ENCODE data around the gene STEEP1. TPM values are rescaled to one million over a fixed set of nuclear protein-coding genes. Genes with fewer than 3 reads are reported as not detected.

The STEEP1 gene
- total RNA-seq, result 10 to 100 TPM; 19.6 to 20.7 TPM

GRCh38 chrX:119565107-119565663, at the start of gene STEEP1:
STEEP1 (minus strand) TSS chrX:119565409; CDS start chrX:119565355, 54 bp downstream.
- H3K27me3 Mint-ChIP-seq (ENCODE audit: low read depth), result no peaks in the 10 kb centered on the region
- intact Hi-C loops (cut with micrococcal nuclease), result loop anchor here (1.0 to 2.0 kb wide), 5 partner anchors 9 to 288 kb away; partner anchors contain the start of genes SLC25A5, UBE2A and UPF3B
- peaks cover 20% of the 10 kb centered on the region for H3K4me1 Mint-ChIP-seq (ENCODE audit: low read depth)
- peak; percentile 95 for DNase-seq
- CTCF ChIA-PET, result interaction anchor here (0.6 to 1.7 kb wide), 2 partner anchors 49 to 53 kb away, joined by 3 to 5 read pairs; no protein-coding TSS in a partner anchor
- peak within 1 kb of the TSS; percentile 89 for H3K27ac Mint-ChIP-seq
- H3K9me3 Mint-ChIP-seq, result no peaks in the 10 kb centered on the region
- peak within 1 kb of the TSS; percentile 95 for H3K4me3 Mint-ChIP-seq
- H3K36me3 Mint-ChIP-seq (ENCODE audit: low read depth), result no peaks in the 10 kb centered on the region

GRCh38 chrX:119614776-119615175, 49.6 kb upstream of the STEEP1 start:
- no peak for DNase-seq
- Mint-ChIP-seq H3K4me3 (no peak overlapping the region), H3K27ac (no peak overlapping the region), H3K9me3 (no peaks in the 10 kb centered on the region), H3K36me3 (ENCODE audit: low read depth) (no peaks in the 10 kb centered on the region), H3K27me3 (ENCODE audit: low read depth) (no peaks in the 10 kb centered on the region), H3K4me1 (ENCODE audit: low read depth) (peaks cover 4% of the 10 kb centered on the region)
- CTCF ChIA-PET, result no interaction called here
- intact Hi-C loops (cut with micrococcal nuclease), result no loop called here

- Mint-ChIP-seq H3K9me3 (no peaks in the 10 kb centered on the region), H3K27me3 (ENCODE audit: low read depth) (no peaks in the 10 kb centered on the region), H3K27ac (peak overlapping the region; percentile 93), H3K4me3 (peak overlapping the region; percentile 96), H3K36me3 (ENCODE audit: low read depth) (peaks cover 7% of the 10 kb centered on the region), H3K4me1 (ENCODE audit: low read depth) (peaks cover 36% of the 10 kb centered on the region)
- CTCF ChIA-PET, result no interaction called here
- no peak for DNase-seq
- intact Hi-C loops (cut with micrococcal nuclease), result loop anchor here (2.0 to 10.0 kb wide), 5 partner anchors 90 to 268 kb away; partner anchors contain the start of genes NDUFA1, RNF113A, RPL39 and SLC25A5
Measured at GRCh38 chrX:119607018-119607389, 41.8 kb upstream of the STEEP1 start.

- H3K9me3 Mint-ChIP-seq, result no peaks in the 10 kb centered on the region
- H3K27me3 Mint-ChIP-seq (ENCODE audit: low read depth), result no peaks in the 10 kb centered on the region
- H3K27ac Mint-ChIP-seq, result peak within 1 kb of the TSS; percentile 93
- peak; percentile 94 for DNase-seq
- H3K4me3 Mint-ChIP-seq, result peak within 1 kb of the TSS; percentile 96
- CTCF ChIA-PET, result interaction anchor here (0.6 to 0.7 kb wide), 2 partner anchors 79 to 123 kb away, joined by 3 read pairs; no protein-coding TSS in a partner anchor
- peaks cover 7% of the 10 kb centered on the region for H3K36me3 Mint-ChIP-seq (ENCODE audit: low read depth)
- intact Hi-C loops (cut with micrococcal nuclease), result loop anchor here (1.0 to 10.0 kb wide), 9 partner anchors 32 to 268 kb away; partner anchors contain the start of genes NDUFA1, RNF113A, RPL39 and SEPTIN6
- H3K4me1 Mint-ChIP-seq (ENCODE audit: low read depth), result peaks cover 39% of the 10 kb centered on the region
Measured at GRCh38 chrX:119606280-119607017, 41.2 kb upstream of the STEEP1 start, which contains the start of gene NKRF. NKRF (minus strand) TSS chrX:119606424.

- peaks cover 7% of the 10 kb centered on the region for H3K36me3 Mint-ChIP-seq (ENCODE audit: low read depth)
- no peaks in the 10 kb centered on the region for H3K9me3 Mint-ChIP-seq
- peak overlapping the region; percentile 93 for H3K27ac Mint-ChIP-seq
- H3K4me3 Mint-ChIP-seq, result peak overlapping the region; percentile 96
- DNase-seq, result peak; percentile 43
- CTCF ChIA-PET, result interaction anchor here (0.7 kb wide), 1 partner anchor 124 kb away, joined by 3 read pairs; no protein-coding TSS in a partner anchor
- intact Hi-C loops (cut with micrococcal nuclease), result loop anchor here (1.0 to 10.0 kb wide), 11 partner anchors 27 to 269 kb away; partner anchors contain the start of genes NDUFA1, RNF113A, RPL39 and SEPTIN6
- H3K27me3 Mint-ChIP-seq (ENCODE audit: low read depth), result no peaks in the 10 kb centered on the region
- H3K4me1 Mint-ChIP-seq (ENCODE audit: low read depth), result peaks cover 40% of the 10 kb centered on the region
Measured at GRCh38 chrX:119605464-119606279, 40.5 kb upstream of the STEEP1 start.

DNA sequence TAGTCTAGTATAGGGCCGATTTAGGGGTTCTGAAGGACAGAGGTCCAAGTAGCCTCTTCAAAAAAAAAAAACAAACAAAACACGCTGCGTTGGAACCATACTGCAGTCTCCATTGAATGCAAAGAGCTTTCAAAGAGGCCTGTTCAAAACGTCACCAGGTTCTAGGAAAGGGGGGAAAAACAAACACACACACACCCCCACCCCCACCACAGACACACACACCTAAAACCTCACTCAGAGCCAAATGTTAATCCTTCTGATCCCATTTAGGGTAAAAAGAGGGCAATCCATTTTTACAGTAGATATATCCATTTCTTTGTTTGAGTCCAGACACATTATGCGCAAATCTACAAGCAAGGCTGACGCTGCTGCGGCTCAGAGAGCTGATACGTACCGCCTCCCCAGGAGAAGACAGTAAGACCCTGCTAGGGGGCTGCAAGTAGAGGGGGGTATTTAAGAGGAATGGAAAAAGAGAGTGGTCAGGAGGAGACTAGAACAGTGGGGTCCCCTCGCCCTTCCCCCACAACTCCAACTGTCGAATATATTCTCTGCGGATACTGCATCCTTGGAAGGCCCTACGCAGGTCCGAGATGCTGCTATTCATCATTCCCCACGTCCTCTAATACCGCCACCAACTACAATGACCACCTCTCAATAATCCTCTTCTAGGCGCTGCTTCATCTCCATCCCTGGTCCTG, 39.7 kb upstream of the STEEP1 start:
- Mint-ChIP-seq H3K36me3 (ENCODE audit: low read depth) (peaks cover 7% of the 10 kb centered on the region), H3K4me1 (ENCODE audit: low read depth) (peaks cover 41% of the 10 kb centered on the region), H3K27me3 (ENCODE audit: low read depth) (no peaks in the 10 kb centered on the region), H3K9me3 (no peaks in the 10 kb centered on the region), H3K4me3 (peak overlapping the region; percentile 96), H3K27ac (peak overlapping the region; percentile 70)
- intact Hi-C loops (cut with micrococcal nuclease), result loop anchor here (1.0 to 10.0 kb wide), 5 partner anchors 27 to 270 kb away; partner anchors contain the start of genes NDUFA1, RNF113A, STEEP1 and UPF3B
- CTCF ChIA-PET, result no interaction called here
- DNase-seq, result no peak

- Mint-ChIP-seq H3K27ac (no peak overlapping the region), H3K4me1 (ENCODE audit: low read depth) (peaks cover 47% of the 10 kb centered on the region), H3K4me3 (no peak overlapping the region), H3K9me3 (no peaks in the 10 kb centered on the region), H3K36me3 (ENCODE audit: low read depth) (peaks cover 10% of the 10 kb centered on the region), H3K27me3 (ENCODE audit: low read depth) (no peaks in the 10 kb centered on the region)
- CTCF ChIA-PET, result interaction anchor here (0.6 to 3.1 kb wide), 4 partner anchors 11 to 483 kb away, joined by 3 to 10 read pairs (median 4); no protein-coding TSS in a partner anchor
- DNase-seq, result no peak
- intact Hi-C loops (cut with micrococcal nuclease), result loop anchor here (10.0 kb wide), 1 partner anchor 272 kb away; the partner anchor contains the start of genes NDUFA1 and RNF113A
Measured at GRCh38 chrX:119602701-119603255, 37.6 kb upstream of the STEEP1 start.

- Mint-ChIP-seq H3K36me3 (ENCODE audit: low read depth) (peaks cover 19% of the 10 kb centered on the region), H3K27ac (no peak overlapping the region), H3K4me1 (ENCODE audit: low read depth) (no peaks in the 10 kb centered on the region), H3K27me3 (ENCODE audit: low read depth) (no peaks in the 10 kb centered on the region), H3K9me3 (no peaks in the 10 kb centered on the region), H3K4me3 (no peak overlapping the region)
- no peak for DNase-seq
- CTCF ChIA-PET, result interaction anchor here (1.0 kb wide), 1 partner anchor 74 kb away, joined by 4 read pairs; no protein-coding TSS in a partner anchor
- intact Hi-C loops (cut with micrococcal nuclease), result no loop called here
Measured at GRCh38 chrX:119589810-119590209, 24.6 kb upstream of the STEEP1 start.

DNA sequence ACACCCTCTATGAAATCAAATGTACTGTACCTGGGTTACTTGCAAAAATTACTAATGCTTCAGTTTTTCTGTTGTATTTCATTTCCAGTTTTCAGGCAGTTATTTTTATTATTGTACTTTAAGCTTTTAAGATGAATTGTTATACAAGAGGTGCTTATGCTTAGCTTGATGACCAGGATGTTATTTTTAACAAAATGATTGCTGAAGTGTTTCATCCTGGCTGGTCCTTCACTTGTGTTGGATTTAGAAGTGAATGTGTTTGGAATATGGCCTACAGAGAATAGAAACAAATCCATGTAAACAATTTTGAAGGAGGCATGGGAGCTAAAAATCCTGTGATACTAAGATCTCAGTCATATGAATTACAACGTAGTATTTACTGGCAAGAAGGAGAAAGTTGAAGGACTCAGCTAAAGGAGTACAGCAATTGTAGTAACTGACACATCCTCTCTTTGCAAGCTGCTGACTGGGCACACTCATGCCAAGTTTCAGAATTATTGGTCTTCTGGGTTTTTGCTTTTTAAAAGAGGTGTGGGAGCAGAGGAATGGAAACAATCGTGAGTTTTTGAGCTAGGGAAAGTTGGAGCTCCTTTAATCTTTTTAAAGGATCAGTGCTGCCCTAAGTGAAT, 18.3 kb upstream of the STEEP1 start:
- H3K36me3 Mint-ChIP-seq (ENCODE audit: low read depth), result peaks cover 5% of the 10 kb centered on the region
- intact Hi-C loops (cut with micrococcal nuclease), result no loop called here
- no peak for DNase-seq
- no peaks in the 10 kb centered on the region for H3K9me3 Mint-ChIP-seq
- peaks cover 5% of the 10 kb centered on the region for H3K4me1 Mint-ChIP-seq (ENCODE audit: low read depth)
- H3K27ac Mint-ChIP-seq, result peak overlapping the region; percentile 22
- no peaks in the 10 kb centered on the region for H3K27me3 Mint-ChIP-seq (ENCODE audit: low read depth)
- CTCF ChIA-PET, result interaction anchor here (1.4 kb wide), 1 partner anchor 144 kb away, joined by 5 read pairs; no protein-coding TSS in a partner anchor
- no peak overlapping the region for H3K4me3 Mint-ChIP-seq

DNA sequence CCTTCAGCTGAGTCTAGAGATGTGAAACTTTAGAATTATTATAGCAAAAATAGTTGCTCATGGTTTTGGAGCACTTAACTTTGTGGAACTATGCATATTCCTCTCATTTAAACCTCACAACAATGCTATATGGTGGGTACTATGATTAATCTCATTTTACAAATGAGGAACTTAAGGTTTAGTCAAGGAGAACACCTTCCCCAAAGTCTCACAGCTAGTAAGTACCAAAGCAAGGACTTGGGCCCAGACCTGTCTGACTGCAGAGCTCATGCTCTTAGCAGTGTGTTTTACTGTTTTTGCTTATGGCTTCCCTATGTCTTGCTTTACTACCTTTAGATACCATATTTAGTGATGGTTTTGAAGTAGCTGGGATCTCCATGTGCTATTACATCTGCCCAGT, 14.2 kb upstream of the STEEP1 start:
- Mint-ChIP-seq H3K9me3 (no peaks in the 10 kb centered on the region), H3K36me3 (ENCODE audit: low read depth) (peaks cover 3% of the 10 kb centered on the region), H3K27ac (no peak overlapping the region), H3K4me3 (no peak overlapping the region), H3K27me3 (ENCODE audit: low read depth) (no peaks in the 10 kb centered on the region), H3K4me1 (ENCODE audit: low read depth) (peaks cover 10% of the 10 kb centered on the region)
- no peak for DNase-seq
- CTCF ChIA-PET, result interaction anchor here (0.5 kb wide), 1 partner anchor 120 kb away, joined by 3 read pairs; no protein-coding TSS in a partner anchor
- intact Hi-C loops (cut with micrococcal nuclease), result no loop called here

Data from activated naive CD4-positive, alpha-beta T cell treated with anti-CD3 and anti-CD28 coated beads for 36 hours (primary cell).